Liver (tissue), 9 donors: Measurements from ENCODE around the gene PSMB7. TPM values are rescaled to one million over a fixed set of nuclear protein-coding genes. Genes with fewer than 3 reads are reported as not detected.

Source experiments
- DNase-seq: peaks from one replicate; pipeline ENCODE4 v3.0.0-alpha.2; 2017; ENCODE audit warnings: low spot score
- H3K27ac ChIP-seq, 2 donors: one replicate each; pipeline ENCODE4 v1.7.0; 2013; ENCODE audit warnings: inconsistent platforms in 2 of 2, low read length in 2 of 2, control low read depth in 1 of 2, low read depth in 1 of 2, mild to moderate bottlenecking in 1 of 2
- H3K27me3 ChIP-seq, 4 donors: one replicate each; pipeline versions ENCODE4 v1.6.1 to v1.7.0; 2013; ENCODE audit warnings: low read length in 3 of 4, inconsistent platforms in 1 of 4, mild to moderate bottlenecking in 1 of 4, moderate library complexity in 1 of 4; ENCODE audit not compliant: control insufficient read depth in 4 of 4, insufficient read depth in 4 of 4
- H3K36me3 ChIP-seq, 4 donors: one replicate each; pipeline versions ENCODE4 v1.6.1 to v1.7.0; 2013; ENCODE audit warnings: low read length in 3 of 4, mild to moderate bottlenecking in 3 of 4, low read depth in 1 of 4, moderate library complexity in 1 of 4; ENCODE audit not compliant: control insufficient read depth in 4 of 4, insufficient read depth in 3 of 4
- H3K4me1 ChIP-seq, 4 donors: one replicate each; pipeline versions ENCODE4 v1.6.1 to v1.7.0; 2013; ENCODE audit warnings: low read length in 3 of 4, mild to moderate bottlenecking in 3 of 4, moderate library complexity in 1 of 4; ENCODE audit not compliant: control insufficient read depth in 4 of 4, insufficient read depth in 4 of 4
- H3K4me3 ChIP-seq, 3 donors: one replicate each; pipeline versions ENCODE4 v1.6.1 to v1.7.0; 2013; ENCODE audit warnings: low read length in 3 of 3, control low read depth in 1 of 3, low read depth in 1 of 3, mild to moderate bottlenecking in 1 of 3
- H3K9ac ChIP-seq, 2 donors: one replicate each; pipeline ENCODE4 v1.7.0; 2013; ENCODE audit warnings: low read length in 2 of 2, mild to moderate bottlenecking in 2 of 2, moderate library complexity in 2 of 2, control low read depth in 1 of 2, low read depth in 1 of 2
- H3K9me3 ChIP-seq, 4 donors: one replicate each; pipeline versions ENCODE4 v1.6.1 to v1.7.0; 2013; ENCODE audit warnings: low read length in 3 of 4; ENCODE audit not compliant: control insufficient read depth in 4 of 4
- CTCF ChIP-seq: fragments of 150-350 bp; IDR thresholded peaks from 2 replicates; pipeline ENCODE4 v1.5.1; 2017; ENCODE audit warnings: improper control_type of control experiment, low read depth, low read length; ENCODE audit not compliant: missing input control
- EGR1 ChIP-seq, 2 donors: IDR thresholded peaks; 2 replicates each; pipeline ENCODE4 v1.6.1; 2016 to 2018; ENCODE audit warnings: antibody characterized with exemption in 2 of 2, low read depth in 2 of 2
- FOXA2 ChIP-seq: IDR thresholded peaks from 2 replicates; pipeline ENCODE4 v1.6.1; 2016; ENCODE audit warnings: antibody characterized with exemption
- GABPA ChIP-seq, 2 donors: IDR thresholded peaks in 1 of 2; conservative IDR thresholded peaks in 1 of 2; 2 replicates each; pipeline ENCODE4 v1.6.1; 2016; ENCODE audit warnings: antibody characterized with exemption in 2 of 2, mild to moderate bottlenecking in 1 of 2, moderate library complexity in 1 of 2
- HNF4G ChIP-seq: IDR thresholded peaks from 2 replicates; pipeline ENCODE4 v1.6.1; 2016; ENCODE audit warnings: antibody characterized with exemption
- NR2F2 ChIP-seq: IDR thresholded peaks from 2 replicates; pipeline ENCODE4 v1.6.1; 2016; ENCODE audit warnings: antibody characterized with exemption
- RAD21 ChIP-seq, 2 donors: IDR thresholded peaks; 2 replicates each; pipeline ENCODE4 v1.6.1; 2016; ENCODE audit warnings: antibody characterized with exemption in 2 of 2, mild to moderate bottlenecking in 2 of 2
- REST ChIP-seq: IDR thresholded peaks from 2 replicates; pipeline ENCODE4 v1.6.1; 2016; ENCODE audit warnings: antibody characterized with exemption, mild to moderate bottlenecking
- RXRA ChIP-seq, 2 donors: IDR thresholded peaks; 2 replicates each; pipeline ENCODE4 v1.6.1; 2017 to 2018; ENCODE audit warnings: antibody characterized with exemption in 2 of 2, mild to moderate bottlenecking in 1 of 2
- TAF1 ChIP-seq: conservative IDR thresholded peaks from 2 replicates; pipeline ENCODE4 v1.6.1; 2016; ENCODE audit warnings: antibody characterized with exemption, mild to moderate bottlenecking
- YY1 ChIP-seq: IDR thresholded peaks from 2 replicates; pipeline ENCODE4 v1.6.1; 2016; ENCODE audit warnings: antibody characterized with exemption, mild to moderate bottlenecking
- WGBS: extraction: QIAGEN DNeasy Blood & Tissue Kit; methylation state at CpG from one replicate; pipeline ENCODE4 v1.1.7; 2013; 5-methylcytosine and 5-hydroxymethylcytosine counted together
- polyA plus RNA-seq, 2 donors: library from polyadenylated mRNA; stranded (reverse) in 1 of 2; unstranded in 1 of 2; fragments of 200-250 nt in 1 of 2; fragments of >200 nt in 1 of 2; fragmentation: Nextera tagmentation in 1 of 2; extraction: Ambion mirVana in 1 of 2; gene quantifications; one replicate each; pipeline versions ENCODE4 v1.2.1 to v1.2.3, GENCODE V29; 2013 to 2015
- total RNA-seq, 2 donors: library from RNA; depleted of rRNA; stranded (reverse); fragments of >200 nt; gene quantifications; one replicate each; pipeline ENCODE4 v1.2.3, GENCODE V29; 2014
- TF ChIP-seq, protein P1 (sequence below): IDR thresholded peaks from 2 replicates; pipeline ENCODE4 v1.6.1; 2016; ENCODE audit warnings: antibody characterized with exemption
- TF ChIP-seq, protein P2 (sequence below): IDR thresholded peaks from 2 replicates; pipeline ENCODE4 v1.6.1; 2016; ENCODE audit warnings: antibody characterized with exemption
- TF ChIP-seq, protein P3 (sequence below): IDR thresholded peaks from 2 replicates; pipeline ENCODE4 v1.6.1; 2016; ENCODE audit warnings: antibody characterized with exemption
- donor health status: healthy.
- donor health status: healthy.
- donor health status: healthy.
- donor health status: healthy.
- donor health status: healthy.

Gene PSMB7
- total and polyA plus RNA-seq, 4 donors: 90.9 to 183 (median 134) TPM

- Histone ChIP-seq H3K27ac (no peak overlapping the region), H3K4me1 (no peaks in the 10 kb centered on the region), H3K9me3 (no peaks in the 10 kb centered on the region), H3K4me3 (no peak overlapping the region), H3K36me3 (no peaks in the 10 kb centered on the region), H3K9ac (no peak overlapping the region), H3K27me3 (no peaks in the 10 kb centered on the region)
- DNase-seq: no peak
- TF ChIP-seq FOXA2 (no peak), REST (no peak), GABPA (IDR thresholded peaks at IDR 0.05 in 1 of 2, conservative IDR thresholded peaks at IDR 0.05 in 1 of 2) (no peak), RAD21 (IDR thresholded peaks at IDR 0.05) (no peak), YY1 (no peak)
- TF ChIP-seq, protein P1, sequence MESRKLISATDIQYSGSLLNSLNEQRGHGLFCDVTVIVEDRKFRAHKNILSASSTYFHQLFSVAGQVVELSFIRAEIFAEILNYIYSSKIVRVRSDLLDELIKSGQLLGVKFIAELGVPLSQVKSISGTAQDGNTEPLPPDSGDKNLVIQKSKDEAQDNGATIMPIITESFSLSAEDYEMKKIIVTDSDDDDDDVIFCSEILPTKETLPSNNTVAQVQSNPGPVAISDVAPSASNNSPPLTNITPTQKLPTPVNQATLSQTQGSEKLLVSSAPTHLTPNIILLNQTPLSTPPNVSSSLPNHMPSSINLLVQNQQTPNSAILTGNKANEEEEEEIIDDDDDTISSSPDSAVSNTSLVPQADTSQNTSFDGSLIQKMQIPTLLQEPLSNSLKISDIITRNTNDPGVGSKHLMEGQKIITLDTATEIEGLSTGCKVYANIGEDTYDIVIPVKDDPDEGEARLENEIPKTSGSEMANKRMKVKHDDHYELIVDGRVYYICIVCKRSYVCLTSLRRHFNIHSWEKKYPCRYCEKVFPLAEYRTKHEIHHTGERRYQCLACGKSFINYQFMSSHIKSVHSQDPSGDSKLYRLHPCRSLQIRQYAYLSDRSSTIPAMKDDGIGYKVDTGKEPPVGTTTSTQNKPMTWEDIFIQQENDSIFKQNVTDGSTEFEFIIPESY: no peak
- WGBS: 82% methylated on average over 4 of the region's 4 CpGs
These were observed 14.3 kb upstream of the PSMB7 start for GRCh38 chr9:124429530-124429867.

DNA sequence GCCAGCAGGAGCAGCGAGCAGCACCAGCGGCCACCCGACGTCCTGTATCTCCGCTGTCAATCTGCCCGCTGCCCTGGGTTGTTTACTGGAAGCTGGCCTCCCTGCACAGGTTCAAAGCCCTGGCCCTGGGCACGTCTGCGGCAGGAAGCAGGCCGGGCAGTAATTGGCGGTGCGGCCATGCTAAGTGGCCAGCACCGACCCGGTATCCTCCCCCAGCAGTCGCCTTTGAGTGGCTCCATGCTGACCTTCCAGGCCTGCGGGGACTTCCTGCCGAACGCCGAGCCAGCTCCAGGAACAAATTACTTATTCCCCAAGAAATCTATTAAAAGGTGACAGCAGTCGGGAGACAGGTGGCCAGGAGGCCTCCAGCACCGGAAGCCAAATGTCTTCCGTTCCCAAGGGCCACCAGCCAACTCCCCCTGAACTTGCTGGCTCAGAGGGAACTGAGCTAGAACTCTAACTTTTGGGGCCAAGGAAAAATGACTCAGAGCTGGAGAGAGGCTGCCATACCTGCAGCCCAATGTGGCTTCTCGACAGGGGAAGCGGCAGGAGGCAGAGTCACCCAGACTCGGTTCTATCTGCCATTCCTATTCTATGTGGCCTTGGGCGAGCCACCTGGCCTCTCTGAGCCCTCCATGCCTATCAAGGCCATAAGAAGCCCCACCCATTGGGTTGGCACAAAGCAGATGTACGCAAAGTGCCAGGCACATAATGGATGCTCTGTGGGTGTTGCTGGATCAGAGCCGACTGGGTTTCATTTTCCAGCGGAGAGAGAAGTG is 13.7 kb upstream of the PSMB7 start:
- Histone ChIP-seq H3K4me3 (no peak overlapping the region), H3K36me3 (no peaks in the 10 kb centered on the region), H3K9ac (no peak overlapping the region), H3K27me3 (no peaks in the 10 kb centered on the region), H3K27ac (no peak overlapping the region), H3K4me1 (no peaks in the 10 kb centered on the region), H3K9me3 (no peaks in the 10 kb centered on the region)
- no peak for DNase-seq
- 83% methylated on average over 28 of the region's 28 CpGs for WGBS
- TF ChIP-seq FOXA2: no peak
- TF ChIP-seq NR2F2: no peak
- no peak for TF ChIP-seq EGR1 (IDR thresholded peaks at IDR 0.05; ENCODE audit: low read depth in 2 of 2)

DNA sequence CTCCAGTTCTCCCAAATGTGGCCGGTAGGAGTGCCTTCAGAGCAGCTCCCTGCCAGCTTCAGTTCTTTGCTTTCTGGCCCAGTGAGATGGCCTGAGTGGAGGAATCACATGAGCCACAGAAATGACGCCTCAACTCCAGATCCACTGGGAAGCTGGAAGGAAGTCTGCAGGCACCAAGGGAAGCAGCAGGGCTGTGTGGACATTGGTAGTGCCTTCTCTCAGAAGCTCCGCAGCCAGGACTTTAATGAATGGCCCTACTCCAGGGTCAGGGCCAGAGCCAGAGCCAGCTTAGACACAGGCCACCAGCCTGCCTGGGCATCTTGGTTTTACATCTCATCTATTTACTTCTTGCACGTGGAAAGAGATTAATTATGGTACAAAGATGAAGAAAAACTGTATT is 12.0 kb upstream of the PSMB7 start:
- no peaks in the 10 kb centered on the region for H3K36me3 ChIP-seq
- peaks cover 0 to 2% (median 0%) of the 10 kb centered on the region in 4 donors for H3K27me3 ChIP-seq
- no peak overlapping the region for H3K4me3 ChIP-seq
- WGBS: 79% methylated on average over 4 of the region's 4 CpGs
- DNase-seq: no peak
- H3K9me3 ChIP-seq: no peaks in the 10 kb centered on the region
- no peak overlapping the region for H3K27ac ChIP-seq
- H3K9ac ChIP-seq: no peak overlapping the region
- H3K4me1 ChIP-seq: no peaks in the 10 kb centered on the region
- TF ChIP-seq TAF1: no peak
- TF ChIP-seq FOXA2: no peak
- TF ChIP-seq, protein P2, sequence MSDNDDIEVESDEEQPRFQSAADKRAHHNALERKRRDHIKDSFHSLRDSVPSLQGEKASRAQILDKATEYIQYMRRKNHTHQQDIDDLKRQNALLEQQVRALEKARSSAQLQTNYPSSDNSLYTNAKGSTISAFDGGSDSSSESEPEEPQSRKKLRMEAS: no peak
- TF ChIP-seq CTCF: no peak
- TF ChIP-seq EGR1 (IDR thresholded peaks at IDR 0.05; ENCODE audit: low read depth in 2 of 2): no peak
- TF ChIP-seq, protein P3, sequence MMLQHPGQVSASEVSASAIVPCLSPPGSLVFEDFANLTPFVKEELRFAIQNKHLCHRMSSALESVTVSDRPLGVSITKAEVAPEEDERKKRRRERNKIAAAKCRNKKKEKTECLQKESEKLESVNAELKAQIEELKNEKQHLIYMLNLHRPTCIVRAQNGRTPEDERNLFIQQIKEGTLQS: no peak
- no peak for TF ChIP-seq HNF4G
- TF ChIP-seq RXRA (IDR thresholded peaks at IDR 0.05): no peak
- no peak for TF ChIP-seq NR2F2
- TF ChIP-seq YY1: no peak
